SU-DHL-6 (cell line): ENCODE results near the gene KRT39.

Experiments used
- H2AFZ ChIP-seq: fragments of 200-600 bp; sonication (generic); 2 replicates; pipeline ENCODE4 v1.6.1; 2014; ENCODE audit warnings: low read depth, mild to moderate bottlenecking, moderate library complexity, mixed read lengths, antibody characterized with exemption, low read length; ENCODE audit not compliant: severe bottlenecking
- H3F3A ChIP-seq: fragments of 200-600 bp; shearing (Covaris generic); 2 replicates; pipeline ENCODE4 v1.6.0; 2016; ENCODE audit warnings: antibody characterized with exemption, mild to moderate bottlenecking; ENCODE audit not compliant: insufficient read depth
- H3K27ac ChIP-seq: fragments of 200-600 bp; sonication (generic); 2 replicates; pipeline ENCODE4 v1.5.1; 2016; ENCODE audit warnings: low read depth, mild to moderate bottlenecking, low read length, moderate library complexity, mixed read lengths
- H3K27me3 ChIP-seq: fragments of 200-600 bp; sonication (generic), shearing (Covaris generic); 2 replicates; pipeline ENCODE4 v1.6.0; 2014; ENCODE audit warnings: mild to moderate bottlenecking, low read length
- H3K36me3 ChIP-seq: fragments of 200-600 bp; sonication (generic); 2 replicates; pipeline ENCODE4 v1.6.1; 2014; ENCODE audit warnings: mild to moderate bottlenecking, low read length, mixed read lengths
- H3K4me2 ChIP-seq: fragments of 300-600, 200-600 bp; shearing (Covaris generic), sonication (generic); 2 replicates; pipeline ENCODE4 v1.6.0; 2014; ENCODE audit warnings: low read length, low read depth, mild to moderate bottlenecking; ENCODE audit not compliant: poor library complexity, severe bottlenecking
- H3K4me3 ChIP-seq: fragments of 200-600 bp; sonication (generic); 2 replicates; pipeline ENCODE4 v1.5.1; 2014; ENCODE audit warnings: antibody characterized with exemption, low read length, mild to moderate bottlenecking, mixed read lengths; ENCODE audit not compliant: insufficient read depth, poor library complexity, severe bottlenecking
- H3K79me2 ChIP-seq: fragments of 200-600 bp; sonication (generic); 2 replicates; pipeline ENCODE4 v1.6.1; 2014; ENCODE audit warnings: mild to moderate bottlenecking, low read length, moderate library complexity; ENCODE audit not compliant: insufficient read depth
- H3K9ac ChIP-seq: fragments of 200-600 bp; sonication (generic); 2 replicates; pipeline ENCODE4 v1.7.0; 2014; ENCODE audit warnings: mild to moderate bottlenecking, low read length
- H3K9me2 ChIP-seq: fragments of 200-600 bp; sonication (generic); replicated peaks from 2 replicates; pipeline ENCODE4 v1.6.1; 2014; ENCODE audit warnings: low read length; ENCODE audit not compliant: insufficient read depth
- H3K9me3 ChIP-seq: fragments of 200-600 bp; sonication (generic); 2 replicates; pipeline ENCODE4 v1.6.1; 2014; ENCODE audit warnings: low read length, mixed read lengths; ENCODE audit not compliant: insufficient read depth
- H4K20me1 ChIP-seq: fragments of 200-600 bp; sonication (generic); 2 replicates; pipeline ENCODE4 v1.6.1; 2014; ENCODE audit warnings: low read depth, mild to moderate bottlenecking, antibody characterized with exemption, low read length, moderate library complexity, mixed read lengths
- CTCF ChIP-seq: fragments of 200-600 bp; sonication (generic); IDR thresholded peaks from one replicate; pipeline ENCODE4 v1.5.1; 2017; ENCODE audit warnings: antibody characterized with exemption, mild to moderate bottlenecking, low read length, moderate library complexity; ENCODE audit not compliant: insufficient read depth, poor library complexity, severe bottlenecking
- EZH2phosphoT487 ChIP-seq: fragments of 200-600 bp; sonication (generic), shearing (Covaris generic); conservative IDR thresholded peaks from 2 replicates; pipeline ENCODE4 v1.6.1; 2018; ENCODE audit warnings: mild to moderate bottlenecking, antibody characterized with exemption, low read length, moderate library complexity, mixed read lengths

The KRT39 gene

GRCh38 chr17:40932608-40933007 is 34.1 kb downstream of the KRT39 start:
- Histone ChIP-seq H3K79me2 (no peaks in the 10 kb centered on the region), H3K4me3 (no peak overlapping the region), H3K4me2 (no peak overlapping the region), H4K20me1 (no peaks in the 10 kb centered on the region), H3K9me2 (no peaks in the 10 kb centered on the region), H3K27ac (no peak overlapping the region), H2AFZ (no peak overlapping the region), H3K27me3 (no peaks in the 10 kb centered on the region), H3K9me3 (no peaks in the 10 kb centered on the region), H3K36me3 (no peaks in the 10 kb centered on the region), H3K9ac (no peak overlapping the region), H3F3A (no peaks in the 10 kb centered on the region)
- TF ChIP-seq CTCF (no peak), EZH2phosphoT487 (no peak)

GRCh38 chr17:40931311-40931710 is 35.4 kb downstream of the KRT39 start:
- Histone ChIP-seq H3K79me2 (no peaks in the 10 kb centered on the region), H3K36me3 (no peaks in the 10 kb centered on the region), H3K9me2 (no peaks in the 10 kb centered on the region), H3F3A (no peaks in the 10 kb centered on the region), H4K20me1 (no peaks in the 10 kb centered on the region), H3K9me3 (no peaks in the 10 kb centered on the region), H2AFZ (no peak overlapping the region), H3K9ac (no peak overlapping the region), H3K27ac (no peak overlapping the region), H3K27me3 (no peaks in the 10 kb centered on the region), H3K4me3 (no peak overlapping the region), H3K4me2 (no peak overlapping the region)
- TF ChIP-seq EZH2phosphoT487, result no peak
- no peak for TF ChIP-seq CTCF

GRCh38 chr17:40926341-40926740 is 40.4 kb downstream of the KRT39 start:
- H3K27ac ChIP-seq, result no peak overlapping the region
- H3F3A ChIP-seq, result no peaks in the 10 kb centered on the region
- H3K9me2 ChIP-seq, result no peaks in the 10 kb centered on the region
- no peak overlapping the region for H3K4me3 ChIP-seq
- TF ChIP-seq EZH2phosphoT487 (no peak), CTCF (no peak)
- no peak overlapping the region for H2AFZ ChIP-seq
- no peaks in the 10 kb centered on the region for H3K36me3 ChIP-seq
- H3K27me3 ChIP-seq, result no peaks in the 10 kb centered on the region
- no peaks in the 10 kb centered on the region for H4K20me1 ChIP-seq
- no peak overlapping the region for H3K9ac ChIP-seq
- no peak overlapping the region for H3K4me2 ChIP-seq
- H3K9me3 ChIP-seq, result no peaks in the 10 kb centered on the region
- no peaks in the 10 kb centered on the region for H3K79me2 ChIP-seq

GRCh38 chr17:40922239-40922638 is 44.5 kb downstream of the KRT39 start:
- no peaks in the 10 kb centered on the region for H3K79me2 ChIP-seq
- H4K20me1 ChIP-seq, result no peaks in the 10 kb centered on the region
- H3K36me3 ChIP-seq, result no peaks in the 10 kb centered on the region
- no peak overlapping the region for H2AFZ ChIP-seq
- H3K9ac ChIP-seq, result no peak overlapping the region
- no peaks in the 10 kb centered on the region for H3K9me3 ChIP-seq
- no peak overlapping the region for H3K4me3 ChIP-seq
- H3F3A ChIP-seq, result no peaks in the 10 kb centered on the region
- no peak overlapping the region for H3K4me2 ChIP-seq
- no peaks in the 10 kb centered on the region for H3K9me2 ChIP-seq
- no peak overlapping the region for H3K27ac ChIP-seq
- H3K27me3 ChIP-seq, result no peaks in the 10 kb centered on the region
- TF ChIP-seq CTCF (no peak), EZH2phosphoT487 (no peak)
